ENCODE measurements around the gene MTG1.

Gene MTG1

DNA sequence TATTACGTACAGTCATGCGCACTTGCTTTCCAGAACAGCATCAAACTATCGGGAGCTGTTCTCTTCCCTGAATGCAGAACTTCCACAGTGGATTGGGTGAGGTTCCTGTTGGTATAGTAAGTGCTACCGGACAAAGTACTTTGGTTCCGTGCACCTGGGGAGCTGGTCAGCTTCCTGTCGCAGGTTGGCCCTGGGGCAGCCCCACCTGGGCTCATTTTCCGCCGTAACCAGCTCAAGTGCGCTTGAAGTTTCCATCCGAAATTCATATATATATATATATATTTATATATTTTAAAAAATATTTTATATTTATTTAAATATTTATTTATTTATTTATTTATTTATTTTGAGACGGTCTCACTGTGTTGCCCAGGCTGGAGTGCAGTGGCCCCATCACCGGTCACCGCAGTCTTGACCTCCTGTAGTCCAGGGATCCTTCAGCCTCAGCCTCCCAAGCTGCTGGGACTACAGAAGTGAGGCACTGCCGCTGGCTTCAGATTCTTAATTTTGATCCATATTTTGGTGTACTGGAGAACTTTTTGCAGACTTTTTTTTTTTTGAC lies 66.3 kb downstream of the MTG1 start:
- TF ChIP-seq, protein P1, sequence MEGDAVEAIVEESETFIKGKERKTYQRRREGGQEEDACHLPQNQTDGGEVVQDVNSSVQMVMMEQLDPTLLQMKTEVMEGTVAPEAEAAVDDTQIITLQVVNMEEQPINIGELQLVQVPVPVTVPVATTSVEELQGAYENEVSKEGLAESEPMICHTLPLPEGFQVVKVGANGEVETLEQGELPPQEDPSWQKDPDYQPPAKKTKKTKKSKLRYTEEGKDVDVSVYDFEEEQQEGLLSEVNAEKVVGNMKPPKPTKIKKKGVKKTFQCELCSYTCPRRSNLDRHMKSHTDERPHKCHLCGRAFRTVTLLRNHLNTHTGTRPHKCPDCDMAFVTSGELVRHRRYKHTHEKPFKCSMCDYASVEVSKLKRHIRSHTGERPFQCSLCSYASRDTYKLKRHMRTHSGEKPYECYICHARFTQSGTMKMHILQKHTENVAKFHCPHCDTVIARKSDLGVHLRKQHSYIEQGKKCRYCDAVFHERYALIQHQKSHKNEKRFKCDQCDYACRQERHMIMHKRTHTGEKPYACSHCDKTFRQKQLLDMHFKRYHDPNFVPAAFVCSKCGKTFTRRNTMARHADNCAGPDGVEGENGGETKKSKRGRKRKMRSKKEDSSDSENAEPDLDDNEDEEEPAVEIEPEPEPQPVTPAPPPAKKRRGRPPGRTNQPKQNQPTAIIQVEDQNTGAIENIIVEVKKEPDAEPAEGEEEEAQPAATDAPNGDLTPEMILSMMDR (IDR thresholded peaks at IDR 0.05; ENCODE audit: insufficient read depth, low read depth, low read length, missing control alignments), result no peak
- no peak overlapping the region for H3K4me3 ChIP-seq (ENCODE audit: low read depth, low read length)
- DNase-seq (ENCODE audit: low read depth), result no peak

DNA sequence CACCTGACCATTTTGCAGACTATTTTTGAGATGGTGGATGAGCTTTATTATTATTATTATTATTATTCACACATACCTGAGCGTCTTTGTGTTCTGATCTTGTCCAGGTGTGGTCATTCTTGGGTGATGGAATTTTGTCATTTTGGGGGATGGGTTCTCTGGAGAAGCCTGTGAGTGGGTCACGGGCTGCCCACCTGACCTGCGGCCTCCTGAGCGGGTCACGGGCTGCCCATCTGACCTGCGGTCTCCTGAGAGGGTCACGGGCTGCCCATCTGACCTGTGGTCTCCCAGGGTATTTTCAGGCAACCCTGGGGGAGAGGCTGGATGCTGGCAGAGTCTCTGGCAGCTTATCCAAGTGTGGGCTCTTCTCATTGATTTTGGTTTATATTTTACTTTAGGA lies 67.1 kb downstream of the MTG1 start:
- no peak for DNase-seq (ENCODE audit: low read depth)
- H3K4me3 ChIP-seq (ENCODE audit: low read depth, low read length), result no peak overlapping the region
- TF ChIP-seq, protein P1 (IDR thresholded peaks at IDR 0.05; ENCODE audit: insufficient read depth, low read depth, low read length, missing control alignments), result no peak

DNA sequence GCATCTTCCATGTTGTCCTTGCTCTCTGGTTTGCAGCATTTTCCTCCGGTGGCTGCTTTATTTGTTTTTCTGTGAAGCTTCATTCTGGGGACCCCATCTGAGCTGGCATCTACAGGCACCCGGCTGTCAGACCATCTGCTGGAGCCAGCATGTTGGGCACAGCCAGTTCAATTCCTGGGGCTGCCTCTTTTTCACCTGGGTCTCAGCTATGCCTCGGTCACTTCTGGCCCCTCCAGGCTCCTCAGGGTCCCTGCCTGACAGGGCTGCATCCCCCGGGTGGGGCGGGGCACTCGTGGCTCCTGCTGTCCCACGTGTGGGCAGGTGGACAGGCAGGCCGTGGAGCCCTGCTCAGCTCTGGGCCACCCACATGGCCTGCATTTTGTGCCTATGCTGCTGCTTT lies 67.9 kb downstream of the MTG1 start:
- H3K4me3 ChIP-seq (ENCODE audit: low read depth, low read length), result no peak overlapping the region
- TF ChIP-seq, protein P1 (IDR thresholded peaks at IDR 0.05; ENCODE audit: insufficient read depth, low read depth, low read length, missing control alignments), result no peak
- no peak for DNase-seq (ENCODE audit: low read depth)

DNA sequence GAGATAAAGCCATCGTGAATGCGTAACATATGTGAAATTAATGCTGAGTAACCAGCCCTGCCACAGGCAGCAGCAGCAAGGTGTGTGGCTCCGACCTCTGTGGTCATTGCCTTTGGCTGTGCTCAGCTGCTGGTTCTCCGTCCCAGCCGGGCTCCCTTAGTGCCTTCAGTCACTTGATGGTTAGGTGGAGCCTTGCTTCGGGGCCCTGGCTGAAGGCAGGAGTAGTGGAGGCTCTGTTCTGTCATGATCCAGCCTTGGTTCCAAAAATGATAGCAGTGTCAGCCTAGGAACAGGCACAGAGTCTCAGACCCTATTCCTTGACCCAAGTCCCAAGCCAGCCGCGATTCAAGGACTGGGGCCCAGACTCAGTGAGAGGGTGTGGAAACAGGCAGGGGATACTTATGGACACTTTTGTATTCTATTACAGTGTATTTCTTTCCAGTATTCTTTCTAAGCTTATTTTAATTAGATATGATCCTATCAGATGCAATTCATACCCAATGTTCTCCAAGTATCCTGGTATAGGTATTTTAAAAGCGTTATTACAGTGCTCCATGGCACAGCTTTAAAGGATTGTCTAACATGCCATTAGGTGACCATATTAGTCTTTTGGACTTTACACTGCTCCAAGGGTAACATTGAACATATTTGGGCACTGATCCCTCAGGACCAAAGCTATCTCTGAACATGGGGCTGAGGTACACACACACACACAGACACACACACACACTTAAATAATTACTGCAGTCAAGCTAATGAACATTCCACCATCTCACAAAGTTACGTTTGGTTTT lies 68.8 kb downstream of the MTG1 start:
- H3K4me3 ChIP-seq (ENCODE audit: low read depth, low read length), result no peak overlapping the region
- TF ChIP-seq, protein P1 (IDR thresholded peaks at IDR 0.05; ENCODE audit: insufficient read depth, low read depth, low read length, missing control alignments), result no peak
- no peak for DNase-seq (ENCODE audit: low read depth)

DNA sequence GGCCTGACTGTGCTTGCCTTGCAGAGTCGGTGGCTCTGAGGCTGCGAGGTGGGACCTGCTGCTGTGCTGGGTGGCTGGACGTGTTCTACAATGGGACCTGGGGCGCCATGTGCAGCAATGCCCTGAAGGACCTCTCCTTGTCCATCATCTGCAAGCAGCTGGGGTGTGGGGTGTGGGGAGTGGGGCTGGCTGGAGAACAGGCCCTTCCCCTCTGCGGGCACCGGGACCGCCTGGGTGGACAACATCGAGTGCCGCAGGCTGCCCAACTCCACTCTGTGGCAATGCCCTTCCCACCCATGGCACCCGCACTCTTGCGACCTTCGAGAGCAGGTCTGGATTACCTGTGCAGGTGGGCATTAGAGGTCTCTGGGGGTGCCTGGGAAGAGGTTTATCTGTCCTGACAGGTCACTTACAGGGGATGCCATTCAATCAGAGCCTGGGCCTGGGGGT lies 70.7 kb downstream of the MTG1 start:
- TF ChIP-seq, protein P1 (IDR thresholded peaks at IDR 0.05; ENCODE audit: insufficient read depth, low read depth, low read length, missing control alignments), result no peak
- no peak overlapping the region for H3K4me3 ChIP-seq (ENCODE audit: low read depth, low read length)
- no peak for DNase-seq (ENCODE audit: low read depth)

DNA sequence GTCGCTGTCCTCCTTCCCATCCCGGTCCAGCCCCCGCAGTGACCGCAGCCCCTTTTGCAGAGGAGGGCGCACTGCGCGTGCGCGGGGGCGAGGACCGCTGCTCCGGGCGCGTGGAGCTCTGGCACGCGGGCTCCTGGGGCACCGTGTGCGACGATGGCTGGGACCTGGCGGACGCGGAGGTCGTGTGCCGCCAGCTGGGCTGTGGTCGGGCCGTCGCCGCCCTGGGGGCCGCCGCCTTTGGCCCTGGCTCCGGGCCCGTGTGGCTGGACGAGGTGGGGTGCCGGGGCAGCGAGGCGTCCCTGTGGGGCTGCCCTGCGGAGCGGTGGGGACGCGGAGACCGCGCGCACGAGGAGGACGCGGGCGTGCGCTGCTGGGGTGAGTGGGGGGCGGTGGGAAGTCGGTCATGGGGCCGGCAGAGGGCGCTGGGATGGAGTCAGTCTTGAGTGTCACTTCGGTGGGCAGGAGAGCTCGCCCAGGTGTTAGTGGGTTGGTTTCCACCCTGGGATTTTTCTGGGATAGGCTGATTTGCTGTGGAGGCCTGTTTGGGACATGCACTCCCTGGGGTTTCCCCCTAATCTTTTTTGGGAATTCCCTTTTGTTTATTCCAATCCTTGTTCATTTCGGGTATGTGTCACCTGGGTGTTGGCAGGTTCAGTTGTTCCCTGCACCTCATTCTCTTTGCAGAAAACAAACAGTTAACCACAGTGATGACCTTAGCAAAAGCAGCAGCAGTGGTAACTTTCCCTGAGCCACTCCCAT lies 71.4 kb downstream of the MTG1 start:
- no peak overlapping the region for H3K4me3 ChIP-seq (ENCODE audit: low read depth, low read length)
- DNase-seq (ENCODE audit: low read depth), result no peak
- TF ChIP-seq, protein P1 (IDR thresholded peaks at IDR 0.05; ENCODE audit: insufficient read depth, low read depth, low read length, missing control alignments), result no peak
